Neural progenitor cell (in vitro differentiated cells): ENCODE measurements around the gene NF1. TPM values are rescaled to one million over a fixed set of nuclear protein-coding genes. Genes with fewer than 3 reads are reported as not detected.

Experiments used
- DNase-seq: peaks from one replicate; pipeline ENCODE4 v3.0.0-alpha.2; 2016; ENCODE audit warnings: low spot score
- H2AFZ ChIP-seq: fragments of 200-600 bp; sonication (generic); replicated peaks from 2 replicates; pipeline ENCODE4 v1.6.1; 2016; ENCODE audit warnings: antibody characterized with exemption
- H3F3A ChIP-seq: fragments of 200-600 bp; sonication (generic); 2 replicates; pipeline ENCODE4 v1.6.1; 2016; ENCODE audit warnings: antibody characterized with exemption, low read depth
- H3K27ac ChIP-seq: fragments of 200-600 bp; sonication (generic); 2 replicates; pipeline ENCODE4 v1.5.1; 2016; ENCODE audit warnings: mild to moderate bottlenecking
- H3K27me3 ChIP-seq: fragments of 200-600 bp; sonication (generic); 2 replicates; pipeline ENCODE4 v1.6.1; 2016; ENCODE audit warnings: mild to moderate bottlenecking, moderate library complexity
- H3K36me3 ChIP-seq: fragments of 200-600 bp; sonication (generic); 2 replicates; pipeline ENCODE4 v1.5.1; 2016
- H3K4me1 ChIP-seq: fragments of 200-600 bp; sonication (generic); 2 replicates; pipeline ENCODE4 v1.6.1; 2016; ENCODE audit warnings: mixed run types
- H3K4me2 ChIP-seq: fragments of 200-600 bp; sonication (generic); 2 replicates; pipeline ENCODE4 v1.6.1; 2016
- H3K4me3 ChIP-seq: fragments of 200-600 bp; sonication (generic); 2 replicates; pipeline ENCODE4 v1.5.1; 2016
- H3K79me2 ChIP-seq: fragments of 200-600 bp; sonication (generic); 2 replicates; pipeline ENCODE4 v1.6.1; 2016; ENCODE audit warnings: low read depth
- H3K9ac ChIP-seq: fragments of 200-600 bp; sonication (generic); 2 replicates; pipeline ENCODE4 v1.6.1; 2016
- H3K9me3 ChIP-seq: fragments of 200-600 bp; sonication (generic); 2 replicates; pipeline ENCODE4 v1.5.1; 2016; ENCODE audit warnings: low read depth
- H4K20me1 ChIP-seq: fragments of 200-600 bp; sonication (generic); 2 replicates; pipeline ENCODE4 v1.6.1; 2016; ENCODE audit warnings: low read depth
- H3K27ac Mint-ChIP-seq: 3 replicates; pipeline ENCODE4 v1.8.0; 2021; ENCODE audit warnings: mixed read lengths
- H3K27me3 Mint-ChIP-seq: 2 replicates; pipeline ENCODE4 v1.8.0; 2022; ENCODE audit warnings: low read depth, mild to moderate bottlenecking, inconsistent platforms, moderate library complexity, mixed read lengths; ENCODE audit not compliant: insufficient read depth
- H3K36me3 Mint-ChIP-seq: 3 replicates; pipeline ENCODE4 v1.8.0; 2021; ENCODE audit warnings: mixed read lengths
- H3K4me1 Mint-ChIP-seq: 3 replicates; pipeline ENCODE4 v1.8.0; 2021; ENCODE audit warnings: mixed read lengths
- H3K4me3 Mint-ChIP-seq: 3 replicates; pipeline ENCODE4 v1.8.0; 2021; ENCODE audit warnings: mild to moderate bottlenecking, moderate library complexity, mixed read lengths
- H3K9me3 Mint-ChIP-seq: 3 replicates; pipeline ENCODE4 v1.8.0; 2020; ENCODE audit warnings: mixed read lengths
- EZH2 ChIP-seq: fragments of 200-600 bp; sonication (generic); IDR thresholded peaks from 2 replicates; pipeline ENCODE4 v1.6.1; 2017; ENCODE audit warnings: antibody characterized with exemption, mild to moderate bottlenecking, moderate library complexity
- EZH2phosphoT487 ChIP-seq: fragments of 200-600 bp; sonication (generic); IDR thresholded peaks from 2 replicates; pipeline ENCODE4 v1.6.1; 2017; ENCODE audit warnings: antibody characterized with exemption
- total RNA-seq: library from RNA; depleted of rRNA; stranded (reverse); fragments of >200 nt; gene quantifications from 2 replicates; pipeline ENCODE4 v1.2.3, GENCODE V29; 2015; ENCODE audit warnings: low replicate concordance
- TF ChIP-seq, protein P1 (sequence below): fragments of 200-600 bp; sonication (generic); IDR thresholded peaks from 2 replicates; pipeline ENCODE4 v1.5.1; 2017; ENCODE audit warnings: antibody characterized with exemption, mild to moderate bottlenecking

The NF1 gene
- total RNA-seq, 1 donor from 2014 or later: 54.8 TPM

GRCh38 chr17:31349454-31349853, 254.7 kb downstream of the NF1 start:
- H3K27me3 ChIP-seq: no peaks in the 10 kb centered on the region
- H3K4me3 ChIP-seq: no peak overlapping the region
- Mint-ChIP-seq H3K4me1 (no peaks in the 10 kb centered on the region), H3K27ac (no peak overlapping the region), H3K9me3 (no peaks in the 10 kb centered on the region), H3K27me3 (no peaks in the 10 kb centered on the region), H3K36me3 (peaks cover 20% of the 10 kb centered on the region), H3K4me3 (no peak overlapping the region)
- no peaks in the 10 kb centered on the region for H4K20me1 ChIP-seq
- no peaks in the 10 kb centered on the region for H3K9me3 ChIP-seq
- no peak overlapping the region for H3K27ac ChIP-seq
- H2AFZ ChIP-seq: no peak overlapping the region
- DNase-seq: no peak
- TF ChIP-seq EZH2: no peak
- no peak for TF ChIP-seq EZH2phosphoT487
- H3F3A ChIP-seq: no peaks in the 10 kb centered on the region
- no peak overlapping the region for H3K4me2 ChIP-seq
- H3K79me2 ChIP-seq: no peaks in the 10 kb centered on the region
- H3K4me1 ChIP-seq: no peaks in the 10 kb centered on the region
- H3K36me3 ChIP-seq: peaks cover 19% of the 10 kb centered on the region
- no peak overlapping the region for H3K9ac ChIP-seq

- H2AFZ ChIP-seq: no peak overlapping the region
- Mint-ChIP-seq H3K27me3 (no peaks in the 10 kb centered on the region), H3K9me3 (no peaks in the 10 kb centered on the region), H3K36me3 (peaks cover 24% of the 10 kb centered on the region), H3K4me1 (no peaks in the 10 kb centered on the region), H3K4me3 (no peak overlapping the region), H3K27ac (no peak overlapping the region)
- DNase-seq: no peak
- no peak overlapping the region for H3K9ac ChIP-seq
- H3K9me3 ChIP-seq: no peaks in the 10 kb centered on the region
- H3K36me3 ChIP-seq: peaks cover 11% of the 10 kb centered on the region
- TF ChIP-seq EZH2 (no peak), EZH2phosphoT487 (no peak)
- TF ChIP-seq, protein P1, sequence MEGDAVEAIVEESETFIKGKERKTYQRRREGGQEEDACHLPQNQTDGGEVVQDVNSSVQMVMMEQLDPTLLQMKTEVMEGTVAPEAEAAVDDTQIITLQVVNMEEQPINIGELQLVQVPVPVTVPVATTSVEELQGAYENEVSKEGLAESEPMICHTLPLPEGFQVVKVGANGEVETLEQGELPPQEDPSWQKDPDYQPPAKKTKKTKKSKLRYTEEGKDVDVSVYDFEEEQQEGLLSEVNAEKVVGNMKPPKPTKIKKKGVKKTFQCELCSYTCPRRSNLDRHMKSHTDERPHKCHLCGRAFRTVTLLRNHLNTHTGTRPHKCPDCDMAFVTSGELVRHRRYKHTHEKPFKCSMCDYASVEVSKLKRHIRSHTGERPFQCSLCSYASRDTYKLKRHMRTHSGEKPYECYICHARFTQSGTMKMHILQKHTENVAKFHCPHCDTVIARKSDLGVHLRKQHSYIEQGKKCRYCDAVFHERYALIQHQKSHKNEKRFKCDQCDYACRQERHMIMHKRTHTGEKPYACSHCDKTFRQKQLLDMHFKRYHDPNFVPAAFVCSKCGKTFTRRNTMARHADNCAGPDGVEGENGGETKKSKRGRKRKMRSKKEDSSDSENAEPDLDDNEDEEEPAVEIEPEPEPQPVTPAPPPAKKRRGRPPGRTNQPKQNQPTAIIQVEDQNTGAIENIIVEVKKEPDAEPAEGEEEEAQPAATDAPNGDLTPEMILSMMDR: no peak
- no peak overlapping the region for H3K4me3 ChIP-seq
- H3K4me1 ChIP-seq: no peaks in the 10 kb centered on the region
- no peak overlapping the region for H3K4me2 ChIP-seq
- no peaks in the 10 kb centered on the region for H3F3A ChIP-seq
- no peaks in the 10 kb centered on the region for H3K27me3 ChIP-seq
- H3K27ac ChIP-seq: no peak overlapping the region
- H3K79me2 ChIP-seq: no peaks in the 10 kb centered on the region
- no peaks in the 10 kb centered on the region for H4K20me1 ChIP-seq
Measured at GRCh38 chr17:31355935-31356334, 261.2 kb downstream of the NF1 start.

DNA sequence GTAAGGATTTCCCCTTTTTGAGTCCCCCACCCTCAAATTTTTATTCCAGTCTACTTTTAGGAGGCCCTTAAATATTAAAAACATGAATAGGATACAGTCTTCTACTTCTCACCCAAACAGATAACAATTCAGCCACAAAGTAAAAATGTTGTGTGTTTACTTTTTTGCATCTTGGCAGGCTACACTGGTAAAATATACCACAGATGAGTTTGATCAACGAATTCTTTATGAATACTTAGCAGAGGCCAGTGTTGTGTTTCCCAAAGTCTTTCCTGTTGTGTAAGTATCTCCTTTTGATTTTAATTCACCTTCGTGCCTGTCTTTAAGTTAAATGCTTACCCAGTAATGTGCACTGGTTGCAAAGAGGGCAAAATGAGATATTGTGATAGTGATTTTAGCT, 262.3 kb downstream of the NF1 start:
- H3F3A ChIP-seq: no peaks in the 10 kb centered on the region
- H3K27me3 ChIP-seq: no peaks in the 10 kb centered on the region
- H2AFZ ChIP-seq: no peak overlapping the region
- Mint-ChIP-seq H3K27me3 (no peaks in the 10 kb centered on the region), H3K27ac (no peak overlapping the region), H3K9me3 (no peaks in the 10 kb centered on the region), H3K4me3 (no peak overlapping the region), H3K4me1 (no peaks in the 10 kb centered on the region), H3K36me3 (peaks cover 27% of the 10 kb centered on the region)
- H3K4me1 ChIP-seq: no peaks in the 10 kb centered on the region
- H3K36me3 ChIP-seq: peaks cover 15% of the 10 kb centered on the region
- TF ChIP-seq, protein P1: no peak
- TF ChIP-seq EZH2phosphoT487 (no peak), EZH2 (no peak)
- no peak overlapping the region for H3K4me2 ChIP-seq
- no peak overlapping the region for H3K27ac ChIP-seq
- no peaks in the 10 kb centered on the region for H3K9me3 ChIP-seq
- H3K4me3 ChIP-seq: no peak overlapping the region
- no peaks in the 10 kb centered on the region for H3K79me2 ChIP-seq
- H3K9ac ChIP-seq: no peak overlapping the region
- no peak for DNase-seq
- no peaks in the 10 kb centered on the region for H4K20me1 ChIP-seq

- H3K36me3 ChIP-seq: peaks cover 9% of the 10 kb centered on the region
- no peaks in the 10 kb centered on the region for H3K9me3 ChIP-seq
- Mint-ChIP-seq H3K4me3 (no peak overlapping the region), H3K27ac (no peak overlapping the region), H3K9me3 (no peaks in the 10 kb centered on the region), H3K27me3 (no peaks in the 10 kb centered on the region), H3K36me3 (peaks cover 30% of the 10 kb centered on the region), H3K4me1 (no peaks in the 10 kb centered on the region)
- no peak for TF ChIP-seq EZH2
- H2AFZ ChIP-seq: no peak overlapping the region
- no peak overlapping the region for H3K27ac ChIP-seq
- no peaks in the 10 kb centered on the region for H3F3A ChIP-seq
- no peak overlapping the region for H3K4me2 ChIP-seq
- H3K4me3 ChIP-seq: no peak overlapping the region
- no peaks in the 10 kb centered on the region for H3K27me3 ChIP-seq
- no peaks in the 10 kb centered on the region for H3K79me2 ChIP-seq
- no peaks in the 10 kb centered on the region for H4K20me1 ChIP-seq
- no peak for DNase-seq
- H3K9ac ChIP-seq: no peak overlapping the region
- no peaks in the 10 kb centered on the region for H3K4me1 ChIP-seq
Measured at GRCh38 chr17:31357839-31358394, 263.1 kb downstream of the NF1 start.
